B cell (primary cell): ENCODE measurements around the gene DAAM2. TPM values are rescaled to one million over a fixed set of nuclear protein-coding genes. Genes with fewer than 3 reads are reported as not detected.

Source experiments
- ATAC-seq: fragments of 200-7000 bp; cut with Tn5 transposase; one replicate; pipeline ENCODE4 v1.10.0; 2021; ENCODE audit warnings: low read depth, mild to moderate bottlenecking, moderate number of reproducible peaks, moderate library complexity
- CTCF ChIA-PET: fragments of 350-600 bp; sonication (Branson Sonifier 250); formaldehyde crosslinking; loops from one replicate; lab custom pipeline; 2021; ENCODE audit warnings: antibody characterized with exemption, inconsistent platforms; lab: Charles Lee
- POLR2A ChIA-PET: fragments of 350-600 bp; sonication (Branson Sonifier 250); formaldehyde crosslinking; loops from one replicate; lab custom pipeline; 2021; ENCODE audit warnings: antibody characterized with exemption; lab: Charles Lee
- DNase-seq: peaks from one replicate; pipeline ENCODE4 v3.0.0; 2013
- H2AFZ ChIP-seq: 2 replicates; pipeline ENCODE4 v1.6.1; 2012; ENCODE audit warnings: mild to moderate bottlenecking, low read depth, low read length; ENCODE audit not compliant: insufficient read depth, poor library complexity, severe bottlenecking
- H3K27ac ChIP-seq, 2 donors: 1 replicate in 1 of 2; 2 replicates in 1 of 2; pipeline ENCODE4 v1.5.1; 2012 to 2013; ENCODE audit warnings: low read length in 2 of 2, mild to moderate bottlenecking in 2 of 2, moderate library complexity in 1 of 2
- H3K27me3 ChIP-seq, 4 experiments: fragments of 200-600 bp in 1 of 4; sonication (generic) in 1 of 4; replicated peaks in 1 of 4; 1 replicate in 2 of 4; 2 replicates in 2 of 4; pipeline versions ENCODE4 v1.6.1 to v1.7.0; 2013 to 2016; ENCODE audit warnings: low read length in 3 of 4, mild to moderate bottlenecking in 2 of 4, mixed read lengths in 1 of 4, moderate library complexity in 1 of 4; ENCODE audit not compliant: insufficient read depth in 4 of 4, control insufficient read depth in 3 of 4; ENCODE audit errors: control extremely low read depth in 1 of 4
- H3K36me3 ChIP-seq, 2 experiments: replicated peaks in 1 of 2; 1 replicate in 1 of 2; 2 replicates in 1 of 2; pipeline versions ENCODE4 v1.6.1 to v1.7.1; 2013; ENCODE audit warnings: low read length in 1 of 2; ENCODE audit not compliant: insufficient read depth in 2 of 2, control insufficient read depth in 1 of 2; ENCODE audit errors: control extremely low read depth in 1 of 2, extremely low read depth in 1 of 2
- H3K4me1 ChIP-seq, 2 donors: fragments of 200-600 bp in 1 of 2; sonication (generic) in 1 of 2; 1 replicate in 1 of 2; 2 replicates in 1 of 2; pipeline versions ENCODE4 v1.5.1 to v1.6.1; 2013 to 2017; ENCODE audit warnings: low read length in 2 of 2; ENCODE audit not compliant: control insufficient read depth in 2 of 2, insufficient read depth in 2 of 2
- H3K4me2 ChIP-seq: replicated peaks from 2 replicates; pipeline ENCODE3; 2012; ENCODE audit warnings: mild to moderate bottlenecking, low read depth, low read length; ENCODE audit not compliant: poor library complexity, severe bottlenecking
- H3K4me3 ChIP-seq, 5 experiments: fragments of 200-600 bp in 1 of 5; sonication (generic) in 1 of 5; 1 replicate in 3 of 5; 2 replicates in 2 of 5; pipeline versions ENCODE4 v1.5.1 to v1.7.0; 2011 to 2016; ENCODE audit warnings: low read length in 4 of 5, mild to moderate bottlenecking in 4 of 5, low read depth in 2 of 5, control low read depth in 1 of 5, moderate library complexity in 1 of 5; ENCODE audit not compliant: insufficient read depth in 1 of 5; ENCODE audit errors: control extremely low read depth in 1 of 5, extremely low read depth in 1 of 5
- H3K79me2 ChIP-seq: fragments of 200-600 bp; sonication (generic); one replicate; pipeline ENCODE4 v1.6.0; 2016; ENCODE audit warnings: low read length; ENCODE audit not compliant: control insufficient read depth, insufficient read depth
- H3K9ac ChIP-seq: fragments of 200-600 bp; sonication (generic); 2 replicates; pipeline ENCODE4 v1.6.1; 2017; ENCODE audit warnings: mild to moderate bottlenecking, low read length, moderate library complexity
- H3K9me3 ChIP-seq, 3 donors: one replicate each; pipeline versions ENCODE4 v1.6.1 to v1.7.1; 2013; ENCODE audit warnings: low read length in 2 of 3; ENCODE audit not compliant: control insufficient read depth in 2 of 3, insufficient read depth in 1 of 3; ENCODE audit errors: control extremely low read depth in 1 of 3
- H4K20me1 ChIP-seq: 2 replicates; pipeline ENCODE4 v1.6.0; 2012; ENCODE audit warnings: mild to moderate bottlenecking, low read length; ENCODE audit not compliant: insufficient read depth, control insufficient read depth, poor library complexity, severe bottlenecking
- H3K27ac Mint-ChIP-seq: one replicate; pipeline ENCODE4 v1.8.0; 2021; ENCODE audit warnings: mixed read lengths
- H3K27me3 Mint-ChIP-seq: one replicate; pipeline ENCODE4 v1.8.0; 2021; ENCODE audit warnings: mixed read lengths
- H3K4me1 Mint-ChIP-seq: one replicate; pipeline ENCODE4 v1.8.0; 2021; ENCODE audit warnings: mixed read lengths
- H3K4me3 Mint-ChIP-seq: one replicate; pipeline ENCODE4 v1.8.0; 2021; ENCODE audit warnings: mixed read lengths
- H3K9me3 Mint-ChIP-seq: one replicate; pipeline ENCODE4 v1.8.0; 2022; ENCODE audit warnings: mixed read lengths; ENCODE audit not compliant: insufficient read depth
- EZH2 ChIP-seq: IDR thresholded peaks from 2 replicates; pipeline ENCODE4 v1.6.1; 2012; ENCODE audit warnings: borderline replicate concordance, low read depth, mild to moderate bottlenecking, moderate library complexity, low read length; ENCODE audit not compliant: insufficient read depth, poor library complexity, severe bottlenecking
- WGBS: methylation state at CpG from one replicate; pipeline ENCODE4 v1.1.5; 2013; ENCODE audit warnings: missing lambda C conversion rate; ENCODE audit not compliant: insufficient coverage; 5-methylcytosine and 5-hydroxymethylcytosine counted together
- intact Hi-C: fragments of 100-400 bp; cut with micrococcal nuclease; formaldehyde crosslinking; loops from one replicate; pipeline ENCODE4 v1.10.0; 2022
- polyA plus RNA-seq: library from polyadenylated mRNA; depleted of rRNA; stranded (reverse); fragments of >200 nt; gene quantifications from 2 replicates; pipeline ENCODE4 v1.2.3, GENCODE V29; 2012
- total RNA-seq, 2 donors: library from RNA; stranded (reverse); fragments of 120-200 nt in 1 of 2; gene quantifications; 1 replicate in 1 of 2; 2 replicates in 1 of 2; pipeline versions ENCODE4 v1.2.3 to v1.2.4, GENCODE V29; 2013 to 2022
- TF ChIP-seq, protein P1 (sequence below): fragments of 200-600 bp; IDR thresholded peaks from one replicate; pipeline ENCODE4 v1.8.0; 2022; ENCODE audit warnings: antibody characterized with exemption, mild to moderate bottlenecking

The DAAM2 gene
- total and polyA plus RNA-seq, 2 donors (not counting 1 experiment from before 2014, with no cell fraction given) = not detected

DNA sequence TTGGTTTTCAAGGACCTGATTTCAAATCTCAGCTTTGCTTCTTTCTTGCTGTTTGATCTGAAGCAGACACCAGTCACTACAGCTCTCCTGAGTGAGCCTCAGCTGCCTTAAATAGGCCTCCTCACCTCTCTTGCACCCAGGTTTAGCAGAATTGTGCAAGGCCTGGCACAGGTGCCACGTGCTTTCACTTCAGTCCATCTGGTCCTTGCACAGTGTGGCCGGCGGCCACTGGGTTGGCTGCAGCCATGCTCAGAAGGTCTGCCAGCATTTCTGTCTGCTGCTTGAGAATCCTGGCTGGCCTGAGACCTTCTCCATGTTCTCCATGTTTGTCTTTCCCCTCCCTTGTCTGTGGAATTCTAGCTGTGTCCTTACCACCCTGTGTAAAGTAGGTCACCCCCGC, 14.5 kb upstream of the DAAM2 start:
- H3K9me3 ChIP-seq = no peaks in the 10 kb centered on the region
- H3K4me1 ChIP-seq = no peaks in the 10 kb centered on the region
- no peaks in the 10 kb centered on the region for H3K27me3 ChIP-seq
- H3K27ac ChIP-seq = no peak overlapping the region
- intact Hi-C loops = no loop called here
- no peaks in the 10 kb centered on the region for H3K79me2 ChIP-seq
- Mint-ChIP-seq H3K27ac (no peak overlapping the region), H3K4me1 (no peaks in the 10 kb centered on the region), H3K9me3 (no peaks in the 10 kb centered on the region), H3K27me3 (no peaks in the 10 kb centered on the region), H3K4me3 (no peak overlapping the region)
- ChIA-PET CTCF (no interaction called here), POLR2A (no interaction called here)
- H4K20me1 ChIP-seq = no peaks in the 10 kb centered on the region
- no peak overlapping the region for H3K4me2 ChIP-seq
- H3K36me3 ChIP-seq = no peaks in the 10 kb centered on the region
- H3K4me3 ChIP-seq = no peak overlapping the region
- ATAC-seq = no peak
- no peak overlapping the region for H3K9ac ChIP-seq
- no peak overlapping the region for H2AFZ ChIP-seq
- TF ChIP-seq EZH2 = no peak
- TF ChIP-seq, protein P1, sequence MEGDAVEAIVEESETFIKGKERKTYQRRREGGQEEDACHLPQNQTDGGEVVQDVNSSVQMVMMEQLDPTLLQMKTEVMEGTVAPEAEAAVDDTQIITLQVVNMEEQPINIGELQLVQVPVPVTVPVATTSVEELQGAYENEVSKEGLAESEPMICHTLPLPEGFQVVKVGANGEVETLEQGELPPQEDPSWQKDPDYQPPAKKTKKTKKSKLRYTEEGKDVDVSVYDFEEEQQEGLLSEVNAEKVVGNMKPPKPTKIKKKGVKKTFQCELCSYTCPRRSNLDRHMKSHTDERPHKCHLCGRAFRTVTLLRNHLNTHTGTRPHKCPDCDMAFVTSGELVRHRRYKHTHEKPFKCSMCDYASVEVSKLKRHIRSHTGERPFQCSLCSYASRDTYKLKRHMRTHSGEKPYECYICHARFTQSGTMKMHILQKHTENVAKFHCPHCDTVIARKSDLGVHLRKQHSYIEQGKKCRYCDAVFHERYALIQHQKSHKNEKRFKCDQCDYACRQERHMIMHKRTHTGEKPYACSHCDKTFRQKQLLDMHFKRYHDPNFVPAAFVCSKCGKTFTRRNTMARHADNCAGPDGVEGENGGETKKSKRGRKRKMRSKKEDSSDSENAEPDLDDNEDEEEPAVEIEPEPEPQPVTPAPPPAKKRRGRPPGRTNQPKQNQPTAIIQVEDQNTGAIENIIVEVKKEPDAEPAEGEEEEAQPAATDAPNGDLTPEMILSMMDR = no peak
- WGBS = 77% methylated on average over 4 of the region's 4 CpGs
- DNase-seq = no peak

DNA sequence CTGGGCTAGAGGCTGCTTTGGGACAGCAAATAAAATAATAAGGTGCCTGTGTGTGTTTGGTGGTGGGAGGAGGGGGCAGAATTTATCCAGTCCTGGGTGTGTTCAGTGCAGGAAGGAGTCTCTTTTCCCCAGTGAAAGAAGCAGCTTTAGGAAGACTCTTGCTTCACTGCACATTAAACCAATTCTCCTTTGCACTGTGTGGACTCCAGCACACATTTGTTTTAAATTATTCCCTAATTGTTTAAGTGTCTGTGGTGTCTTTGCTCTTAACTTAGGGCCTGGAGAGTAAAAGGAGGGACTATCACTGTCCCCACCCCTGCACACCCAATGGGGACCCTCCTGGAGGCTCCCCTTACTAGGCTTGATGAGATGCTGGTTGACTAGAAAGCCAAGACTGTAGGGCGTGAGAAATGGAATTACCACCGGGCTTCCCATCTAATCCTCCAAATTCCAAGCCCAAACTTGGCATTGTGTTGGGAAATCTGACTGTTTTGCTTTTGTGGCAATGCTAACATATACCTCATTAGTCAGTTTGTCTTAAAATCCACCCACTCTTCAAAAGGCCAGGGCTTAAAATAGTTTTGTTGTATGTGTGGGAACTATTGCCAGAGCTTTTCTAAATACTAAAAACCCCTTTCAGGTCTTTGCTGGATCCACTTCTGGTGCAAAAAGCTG, 13.5 kb upstream of the DAAM2 start:
- no peak for DNase-seq
- no peak for ATAC-seq
- no peaks in the 10 kb centered on the region for H4K20me1 ChIP-seq
- no peak overlapping the region for H3K4me3 Mint-ChIP-seq
- H3K4me3 ChIP-seq = no peak overlapping the region
- H3K27ac ChIP-seq = no peak overlapping the region
- CTCF ChIA-PET = no interaction called here
- no peaks in the 10 kb centered on the region for H3K79me2 ChIP-seq
- H3K9me3 ChIP-seq = peaks cover 0 to 3% (median 0%) of the 10 kb centered on the region in 3 donors
- no peak overlapping the region for H2AFZ ChIP-seq
- no peaks in the 10 kb centered on the region for H3K27me3 ChIP-seq
- no peaks in the 10 kb centered on the region for H3K27me3 Mint-ChIP-seq
- no peaks in the 10 kb centered on the region for H3K36me3 ChIP-seq
- no peaks in the 10 kb centered on the region for H3K4me1 Mint-ChIP-seq
- intact Hi-C loops = no loop called here
- no peak for TF ChIP-seq EZH2
- TF ChIP-seq, protein P1 = no peak
- POLR2A ChIA-PET = no interaction called here
- 83% methylated on average over 1 of the region's 2 CpGs for WGBS
- H3K4me2 ChIP-seq = no peak overlapping the region
- H3K9ac ChIP-seq = no peak overlapping the region
- H3K27ac Mint-ChIP-seq = no peak overlapping the region
- H3K9me3 Mint-ChIP-seq = peaks cover 2% of the 10 kb centered on the region
- no peaks in the 10 kb centered on the region for H3K4me1 ChIP-seq
